SH-SY5Y (cell line): ENCODE measurements around the gene KCTD20.

Experiments used
- GATA2 ChIP-seq: IDR thresholded peaks from 2 replicates; pipeline ENCODE4 v1.6.1; 2011; ENCODE audit warnings: mild to moderate bottlenecking, low read depth, low read length
- GATA3 ChIP-seq: IDR thresholded peaks from 2 replicates; pipeline ENCODE4 v1.6.1; 2011; ENCODE audit warnings: low read depth, mild to moderate bottlenecking, low read length, moderate library complexity

DNA sequence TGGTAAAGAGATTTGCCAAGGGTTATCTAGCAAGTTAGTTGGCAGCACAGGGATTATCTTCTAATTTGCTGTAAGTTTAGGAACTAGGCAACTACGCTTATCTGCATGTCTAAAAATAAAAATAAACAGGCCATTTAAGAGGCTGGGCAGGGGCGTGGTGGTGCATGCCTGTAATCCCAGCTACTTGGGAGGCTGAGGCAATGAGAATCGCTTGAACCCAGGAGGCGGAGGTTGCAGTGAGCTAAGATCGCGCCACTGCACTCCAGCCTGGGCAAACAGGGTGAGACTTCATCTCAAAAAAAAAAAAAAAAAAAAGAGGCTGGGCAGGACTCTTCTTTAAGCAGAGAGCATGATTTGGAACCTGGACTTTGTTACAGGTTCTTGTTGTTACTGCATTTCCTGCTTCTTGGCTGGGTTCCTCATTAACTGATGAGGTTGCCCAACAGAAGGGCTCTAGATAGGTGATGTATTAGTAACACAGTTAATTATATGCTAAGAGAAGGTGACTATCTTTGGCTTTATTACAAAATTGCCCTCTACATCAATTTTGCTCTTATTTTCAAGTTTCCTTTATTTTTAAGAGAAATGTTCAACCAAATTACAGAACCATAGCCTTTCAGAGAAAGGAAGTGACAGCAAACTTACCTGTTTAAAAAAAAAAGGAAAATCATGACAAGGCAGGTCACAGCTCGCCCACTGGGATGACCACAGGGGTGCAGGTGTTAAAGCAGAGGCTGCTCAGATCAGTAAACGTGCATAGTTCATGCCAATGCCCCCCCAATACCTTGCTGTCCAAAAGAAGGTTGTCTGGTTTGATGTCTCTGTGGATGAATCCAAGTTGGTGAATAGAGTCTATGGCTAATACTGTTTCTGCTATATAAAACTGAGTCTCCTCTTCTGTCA, 72.0 kb downstream of the KCTD20 start:
- TF ChIP-seq GATA3 = no peak
- TF ChIP-seq GATA2 = no peak
